Stomach (tissue), 4 donors: Measurements from ENCODE around the gene ZIC4.

Experiments used
- CTCF ChIP-seq, 7 experiments: fragments of 450-650 bp in 4 of 7; fragments of 200-600 bp in 3 of 7; sonication (generic) in 3 of 7; IDR thresholded peaks; one replicate each; pipeline ENCODE4 v1.5.1; 2016 to 2019; ENCODE audit warnings: antibody characterized with exemption in 7 of 7, control low read depth in 2 of 7, mild to moderate bottlenecking in 1 of 7
- EP300 ChIP-seq: sonication (generic); formaldehyde crosslinking; IDR thresholded peaks from one replicate; pipeline ENCODE4 v1.6.1; 2017; ENCODE audit warnings: antibody characterized with exemption
- POLR2A ChIP-seq, 4 donors: fragments of 450-650 bp; IDR thresholded peaks; one replicate each; pipeline ENCODE4 v1.6.1; 2016; ENCODE audit warnings: antibody characterized with exemption in 4 of 4, control low read depth in 2 of 4, mild to moderate bottlenecking in 1 of 4, moderate library complexity in 1 of 4
- POLR2AphosphoS5 ChIP-seq, 3 donors: sonication (generic); formaldehyde crosslinking; IDR thresholded peaks; one replicate each; pipeline ENCODE4 v1.6.1; 2016; ENCODE audit warnings: antibody characterized with exemption in 3 of 3

DNA sequence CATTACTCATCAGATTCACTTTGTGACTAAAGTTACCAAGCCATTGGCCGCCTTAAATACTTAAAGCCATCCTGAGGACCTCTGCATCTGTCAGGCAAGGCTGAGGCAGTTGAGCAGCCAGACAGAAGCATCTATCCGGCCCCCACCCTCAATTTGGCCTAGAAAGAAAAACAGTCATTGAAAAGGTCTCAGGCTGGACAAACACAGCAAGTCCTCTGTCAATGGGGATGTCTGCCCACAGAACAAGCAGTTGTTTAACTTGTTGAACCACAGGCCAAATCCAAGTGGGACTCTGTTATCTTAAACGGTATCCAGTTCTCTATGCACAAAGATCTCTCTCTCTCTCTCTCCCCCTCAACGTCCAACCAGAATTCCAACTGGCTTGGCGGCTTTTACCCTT lies 2.8 kb downstream of the ZIC4 start:
- TF ChIP-seq CTCF (IDR thresholded peaks at IDR 0.05) (no peak), POLR2AphosphoS5 (IDR thresholded peaks at IDR 0.05) (no peak), POLR2A (IDR thresholded peaks at IDR 0.05) (no peak), EP300 (no peak)
